Neural cell (in vitro differentiated cells): ENCODE results near the gene SFT2D2. TPM values are rescaled to one million over a fixed set of nuclear protein-coding genes. Genes with fewer than 3 reads are reported as not detected.

Experiments
- H2AFZ ChIP-seq: fragments of 200-600, 300-800 bp; sonication (generic), shearing (Covaris generic); 2 replicates; pipeline ENCODE4 v1.6.0; 2014; ENCODE audit warnings: low read depth, mild to moderate bottlenecking, antibody characterized with exemption, low read length, moderate library complexity
- H3F3A ChIP-seq: fragments of 200-600 bp; shearing (Covaris generic); 2 replicates; pipeline ENCODE4 v1.6.1; 2016; ENCODE audit warnings: mild to moderate bottlenecking, moderate library complexity, mixed read lengths, antibody characterized with exemption, low read length; ENCODE audit not compliant: insufficient read depth, poor library complexity, severe bottlenecking
- H3K27ac ChIP-seq: fragments of 200-600, 300-800 bp; sonication (generic), shearing (Covaris generic); 2 replicates; pipeline ENCODE4 v1.5.1; 2014; ENCODE audit warnings: mild to moderate bottlenecking, low read length, moderate library complexity
- H3K27me3 ChIP-seq: fragments of 300-800, 200-600 bp; sonication (generic), shearing (Covaris generic); 2 replicates; pipeline ENCODE4 v1.6.0; 2014; ENCODE audit warnings: mild to moderate bottlenecking, low read depth, low read length, moderate library complexity; ENCODE audit not compliant: insufficient read depth
- H3K36me3 ChIP-seq: fragments of 300-800, 200-600 bp; sonication (generic), shearing (Covaris generic); 2 replicates; pipeline ENCODE4 v1.5.1; 2014; ENCODE audit warnings: mild to moderate bottlenecking, antibody characterized with exemption, low read length, moderate library complexity; ENCODE audit not compliant: insufficient read depth
- H3K4me2 ChIP-seq: fragments of 300-800, 200-600 bp; sonication (generic), shearing (Covaris generic); 2 replicates; pipeline ENCODE4 v1.6.0; 2014; ENCODE audit warnings: mild to moderate bottlenecking, low read length
- H3K4me3 ChIP-seq: fragments of 300-800, 200-600 bp; sonication (generic), shearing (Covaris generic); 2 replicates; pipeline ENCODE4 v1.5.1; 2014; ENCODE audit warnings: mild to moderate bottlenecking, low read length, moderate library complexity
- H3K79me2 ChIP-seq: fragments of 200-600 bp; shearing (Covaris generic); replicated peaks from 2 replicates; pipeline ENCODE4 v1.6.0; 2014; ENCODE audit warnings: mild to moderate bottlenecking, low read length, moderate library complexity; ENCODE audit not compliant: insufficient read depth
- H3K9ac ChIP-seq: fragments of 300-800, 200-600 bp; sonication (generic), shearing (Covaris generic); 2 replicates; pipeline ENCODE4 v1.6.1; 2016; ENCODE audit warnings: mild to moderate bottlenecking, low read length, mixed read lengths
- H3K9me2 ChIP-seq: fragments of 200-600 bp; shearing (Covaris generic); 2 replicates; pipeline ENCODE4 v1.6.1; 2016; ENCODE audit warnings: mild to moderate bottlenecking, low read length, mixed read lengths; ENCODE audit not compliant: insufficient read depth
- H3K9me3 ChIP-seq: fragments of 200-600, 300-800 bp; sonication (generic), shearing (Covaris generic); 2 replicates; pipeline ENCODE4 v1.6.1; 2016; ENCODE audit warnings: mild to moderate bottlenecking, mixed run types, low read length, moderate library complexity, mixed read lengths
- H4K20me1 ChIP-seq: fragments of 200-600 bp; shearing (Covaris generic); 2 replicates; pipeline ENCODE4 v1.6.1; 2016; ENCODE audit warnings: mild to moderate bottlenecking, mixed run types; ENCODE audit not compliant: insufficient read depth
- EP300 ChIP-seq: fragments of 450-650 bp; conservative IDR thresholded peaks from 2 replicates; pipeline ENCODE4 v1.6.1; 2014; ENCODE audit warnings: antibody characterized with exemption, mild to moderate bottlenecking, moderate library complexity; ENCODE audit not compliant: poor library complexity, severe bottlenecking
- EZH2 ChIP-seq: fragments of 200-600, 300-800 bp; shearing (Covaris generic), sonication (generic); IDR thresholded peaks from 2 replicates; pipeline ENCODE4 v1.6.1; 2014; ENCODE audit warnings: antibody characterized with exemption, low read length, borderline replicate concordance, mild to moderate bottlenecking; ENCODE audit not compliant: insufficient read depth, poor library complexity, severe bottlenecking
- MXI1 ChIP-seq: fragments of 450-650 bp; conservative IDR thresholded peaks from 2 replicates; pipeline ENCODE4 v1.6.1; 2014; ENCODE audit warnings: antibody characterized with exemption, mild to moderate bottlenecking; ENCODE audit not compliant: poor library complexity, severe bottlenecking
- POLR2AphosphoS5 ChIP-seq: IDR thresholded peaks from 2 replicates; pipeline ENCODE4 v1.6.1; 2012
- RAD21 ChIP-seq: fragments of 450-650 bp; conservative IDR thresholded peaks from 2 replicates; pipeline ENCODE4 v1.6.1; 2014; ENCODE audit warnings: antibody characterized with exemption, mild to moderate bottlenecking, moderate library complexity
- SMC3 ChIP-seq: fragments of 450-650 bp; conservative IDR thresholded peaks from 2 replicates; pipeline ENCODE4 v1.6.1; 2014; ENCODE audit warnings: antibody characterized with exemption, mild to moderate bottlenecking, moderate library complexity; ENCODE audit not compliant: poor library complexity
- TAF1 ChIP-seq: IDR thresholded peaks from 2 replicates; pipeline ENCODE4 v1.6.1; 2012; ENCODE audit warnings: low read depth
- polyA plus RNA-seq: library from polyadenylated mRNA; depleted of rRNA; stranded (reverse); fragments of >200 nt; gene quantifications from 2 replicates; pipeline ENCODE4 v1.2.3, GENCODE V29; 2014
- TF ChIP-seq, protein P1 (sequence below): fragments of 450-650 bp; IDR thresholded peaks from 2 replicates; pipeline ENCODE4 v1.5.1; 2014; ENCODE audit warnings: antibody characterized with exemption, mild to moderate bottlenecking, moderate library complexity; ENCODE audit not compliant: poor library complexity, severe bottlenecking
- TF ChIP-seq, protein P2 (sequence below): IDR thresholded peaks from 2 replicates; pipeline ENCODE4 v1.6.1; 2012; ENCODE audit warnings: borderline replicate concordance

Gene SFT2D2
- polyA plus RNA-seq, 1 donor from 2014 or later: 8.3 TPM

DNA sequence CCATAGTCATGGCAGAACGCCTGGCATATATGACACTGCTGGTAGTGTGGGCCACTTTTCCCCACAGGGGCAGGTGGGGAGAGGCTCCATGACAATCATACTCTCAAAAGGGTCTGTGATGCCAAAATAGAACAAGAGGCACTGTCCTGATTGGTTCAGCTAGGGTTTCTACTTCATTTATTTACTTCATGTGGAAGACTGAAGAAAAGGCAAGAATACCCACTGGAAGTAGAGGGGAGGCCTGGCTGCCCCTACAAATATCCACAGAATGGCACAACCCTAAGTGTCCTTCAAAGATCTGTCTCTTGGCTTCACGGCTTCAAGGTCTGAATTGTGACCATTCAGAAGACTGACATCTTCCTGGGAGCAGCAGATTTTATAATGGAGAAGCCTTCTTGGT lies 4.5 kb upstream of the SFT2D2 start:
- Histone ChIP-seq H3K79me2 (no peaks in the 10 kb centered on the region), H3F3A (no peaks in the 10 kb centered on the region), H3K9ac (no peak overlapping the region), H3K9me3 (no peaks in the 10 kb centered on the region), H3K9me2 (no peaks in the 10 kb centered on the region), H3K36me3 (no peaks in the 10 kb centered on the region), H3K27ac (no peak overlapping the region), H3K27me3 (peaks cover 3% of the 10 kb centered on the region), H3K4me2 (no peak overlapping the region), H4K20me1 (no peaks in the 10 kb centered on the region), H3K4me3 (no peak overlapping the region), H2AFZ (no peak overlapping the region)
- no peak for TF ChIP-seq SMC3
- TF ChIP-seq MXI1: no peak

DNA sequence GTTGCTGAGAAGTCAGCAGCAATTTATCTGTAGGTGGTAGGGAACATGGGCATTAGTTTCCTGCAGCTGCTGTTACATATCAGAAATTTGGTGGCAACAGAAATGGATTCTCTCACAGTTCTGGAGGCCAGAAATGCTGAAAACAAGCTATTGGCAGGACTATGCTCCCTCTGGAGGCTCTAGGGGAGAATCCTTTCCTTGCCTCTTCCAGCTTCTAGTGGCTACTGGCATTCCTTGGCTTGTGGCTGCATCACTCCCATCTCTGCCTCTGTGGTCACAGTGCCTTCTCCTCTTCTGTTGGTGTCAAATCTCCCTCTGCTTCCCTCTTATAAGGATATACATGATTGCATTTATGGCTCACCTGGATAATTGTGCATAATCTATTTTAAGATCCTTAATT lies 2.5 kb upstream of the SFT2D2 start:
- Histone ChIP-seq H3K9ac (no peak overlapping the region), H3K36me3 (no peaks in the 10 kb centered on the region), H3K27ac (no peak overlapping the region), H4K20me1 (no peaks in the 10 kb centered on the region), H2AFZ (no peak overlapping the region), H3K79me2 (peaks cover 5% of the 10 kb centered on the region), H3K4me3 (no peak overlapping the region), H3K9me3 (no peaks in the 10 kb centered on the region), H3K27me3 (peaks cover 5% of the 10 kb centered on the region), H3K9me2 (no peaks in the 10 kb centered on the region), H3F3A (no peaks in the 10 kb centered on the region), H3K4me2 (no peak overlapping the region)
- TF ChIP-seq MXI1: no peak
- TF ChIP-seq, protein P1, sequence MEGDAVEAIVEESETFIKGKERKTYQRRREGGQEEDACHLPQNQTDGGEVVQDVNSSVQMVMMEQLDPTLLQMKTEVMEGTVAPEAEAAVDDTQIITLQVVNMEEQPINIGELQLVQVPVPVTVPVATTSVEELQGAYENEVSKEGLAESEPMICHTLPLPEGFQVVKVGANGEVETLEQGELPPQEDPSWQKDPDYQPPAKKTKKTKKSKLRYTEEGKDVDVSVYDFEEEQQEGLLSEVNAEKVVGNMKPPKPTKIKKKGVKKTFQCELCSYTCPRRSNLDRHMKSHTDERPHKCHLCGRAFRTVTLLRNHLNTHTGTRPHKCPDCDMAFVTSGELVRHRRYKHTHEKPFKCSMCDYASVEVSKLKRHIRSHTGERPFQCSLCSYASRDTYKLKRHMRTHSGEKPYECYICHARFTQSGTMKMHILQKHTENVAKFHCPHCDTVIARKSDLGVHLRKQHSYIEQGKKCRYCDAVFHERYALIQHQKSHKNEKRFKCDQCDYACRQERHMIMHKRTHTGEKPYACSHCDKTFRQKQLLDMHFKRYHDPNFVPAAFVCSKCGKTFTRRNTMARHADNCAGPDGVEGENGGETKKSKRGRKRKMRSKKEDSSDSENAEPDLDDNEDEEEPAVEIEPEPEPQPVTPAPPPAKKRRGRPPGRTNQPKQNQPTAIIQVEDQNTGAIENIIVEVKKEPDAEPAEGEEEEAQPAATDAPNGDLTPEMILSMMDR: no peak
- no peak for TF ChIP-seq EP300
- TF ChIP-seq EZH2: no peak
- no peak for TF ChIP-seq RAD21
- TF ChIP-seq SMC3: no peak
- TF ChIP-seq POLR2AphosphoS5: no peak
- TF ChIP-seq, protein P2, sequence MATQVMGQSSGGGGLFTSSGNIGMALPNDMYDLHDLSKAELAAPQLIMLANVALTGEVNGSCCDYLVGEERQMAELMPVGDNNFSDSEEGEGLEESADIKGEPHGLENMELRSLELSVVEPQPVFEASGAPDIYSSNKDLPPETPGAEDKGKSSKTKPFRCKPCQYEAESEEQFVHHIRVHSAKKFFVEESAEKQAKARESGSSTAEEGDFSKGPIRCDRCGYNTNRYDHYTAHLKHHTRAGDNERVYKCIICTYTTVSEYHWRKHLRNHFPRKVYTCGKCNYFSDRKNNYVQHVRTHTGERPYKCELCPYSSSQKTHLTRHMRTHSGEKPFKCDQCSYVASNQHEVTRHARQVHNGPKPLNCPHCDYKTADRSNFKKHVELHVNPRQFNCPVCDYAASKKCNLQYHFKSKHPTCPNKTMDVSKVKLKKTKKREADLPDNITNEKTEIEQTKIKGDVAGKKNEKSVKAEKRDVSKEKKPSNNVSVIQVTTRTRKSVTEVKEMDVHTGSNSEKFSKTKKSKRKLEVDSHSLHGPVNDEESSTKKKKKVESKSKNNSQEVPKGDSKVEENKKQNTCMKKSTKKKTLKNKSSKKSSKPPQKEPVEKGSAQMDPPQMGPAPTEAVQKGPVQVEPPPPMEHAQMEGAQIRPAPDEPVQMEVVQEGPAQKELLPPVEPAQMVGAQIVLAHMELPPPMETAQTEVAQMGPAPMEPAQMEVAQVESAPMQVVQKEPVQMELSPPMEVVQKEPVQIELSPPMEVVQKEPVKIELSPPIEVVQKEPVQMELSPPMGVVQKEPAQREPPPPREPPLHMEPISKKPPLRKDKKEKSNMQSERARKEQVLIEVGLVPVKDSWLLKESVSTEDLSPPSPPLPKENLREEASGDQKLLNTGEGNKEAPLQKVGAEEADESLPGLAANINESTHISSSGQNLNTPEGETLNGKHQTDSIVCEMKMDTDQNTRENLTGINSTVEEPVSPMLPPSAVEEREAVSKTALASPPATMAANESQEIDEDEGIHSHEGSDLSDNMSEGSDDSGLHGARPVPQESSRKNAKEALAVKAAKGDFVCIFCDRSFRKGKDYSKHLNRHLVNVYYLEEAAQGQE: no peak
- no peak for TF ChIP-seq TAF1
